ENCODE data around the gene DZIP1. TPM values are rescaled to one million over a fixed set of nuclear protein-coding genes. Genes with fewer than 3 reads are reported as not detected.
A peak's percentile ranks its signal among the peaks of the same experiment; 100 is the strongest.

The DZIP1 gene
- total and polyA plus RNA-seq, 12 donors = 6.7 to 16.7 (median 9.9) TPM

GRCh38 chr13:95684418-95684817 is 39.9 kb upstream of the DZIP1 start:
- Histone ChIP-seq H3K4me1 (replicated peaks in 1 of 2) (peaks cover 9 to 38% of the 10 kb centered on the region in 2 donors), H3K4me3 (no peak overlapping the region), H3K36me3 (replicated peaks in 1 of 2) (no peaks in the 10 kb centered on the region), H3K9me3 (replicated peaks in 1 of 3) (no peaks in the 10 kb centered on the region), H3K27ac (no peak overlapping the region), H3K27me3 (no peaks in the 10 kb centered on the region)
- WGBS, 4 donors = 81 to 85% (median 82%) methylated on average over 1 to 2 of the region's 2 CpGs
- no peak for DNase-seq
- TF ChIP-seq POLR2A (IDR thresholded peaks at IDR 0.05) = no peak
- TF ChIP-seq CTCF (IDR thresholded peaks at IDR 0.05) = no peak
- intact Hi-C loops (cut with DNase I) = no loop called here

GRCh38 chr13:95679722-95680121 is 35.2 kb upstream of the DZIP1 start:
- H3K4me1 ChIP-seq (replicated peaks in 1 of 2) = peaks cover 9 to 56% of the 10 kb centered on the region in 2 donors
- no peaks in the 10 kb centered on the region for H3K27me3 ChIP-seq
- no peak overlapping the region for H3K4me3 ChIP-seq
- WGBS, 4 donors = 51 to 59% (median 56%) methylated on average over 2 of the region's 2 CpGs
- no peaks in the 10 kb centered on the region for H3K36me3 ChIP-seq (replicated peaks in 1 of 2)
- no peaks in the 10 kb centered on the region for H3K9me3 ChIP-seq (replicated peaks in 1 of 3)
- intact Hi-C loops (cut with DNase I) = no loop called here
- no peak for DNase-seq
- no peak overlapping the region for H3K27ac ChIP-seq
- TF ChIP-seq POLR2A (IDR thresholded peaks at IDR 0.05) = no peak
- TF ChIP-seq CTCF (IDR thresholded peaks at IDR 0.05) = no peak

GRCh38 chr13:95678967-95679366 is 34.5 kb upstream of the DZIP1 start:
- no peaks in the 10 kb centered on the region for H3K27me3 ChIP-seq
- peak overlapping the region in 1 of 4 donors; percentile 97 for H3K4me3 ChIP-seq
- DNase-seq = no peak
- peaks cover 6 to 50% of the 10 kb centered on the region in 2 donors for H3K4me1 ChIP-seq (replicated peaks in 1 of 2)
- no peaks in the 10 kb centered on the region for H3K9me3 ChIP-seq (replicated peaks in 1 of 3)
- intact Hi-C loops (cut with DNase I) = no loop called here
- H3K36me3 ChIP-seq (replicated peaks in 1 of 2) = no peaks in the 10 kb centered on the region
- TF ChIP-seq POLR2A (IDR thresholded peaks at IDR 0.05) = no peak
- no peak for TF ChIP-seq CTCF (IDR thresholded peaks at IDR 0.05)
- no peak overlapping the region for H3K27ac ChIP-seq
- 82 to 89% (median 86%) methylated on average over 4 of the region's 4 CpGs for WGBS, 4 donors

- Histone ChIP-seq H3K9me3 (replicated peaks in 1 of 3) (no peaks in the 10 kb centered on the region), H3K4me1 (replicated peaks in 1 of 2) (peaks cover 6 to 50% of the 10 kb centered on the region in 2 donors), H3K4me3 (peak overlapping the region; percentile 40 to 97 (median 86)), H3K36me3 (replicated peaks in 1 of 2) (no peaks in the 10 kb centered on the region), H3K27ac (peak overlapping the region; percentile 89 to 98 (median 95)), H3K27me3 (no peaks in the 10 kb centered on the region)
- intact Hi-C loops (cut with DNase I) = no loop called here
- TF ChIP-seq CTCF (IDR thresholded peaks at IDR 0.05) (no peak), POLR2A (IDR thresholded peaks at IDR 0.05) (peak in 1 of 2 donors; percentile 7)
- DNase-seq = peak in 3 of 7 donors; percentile 13 to 69 (median 61)
- WGBS, 4 donors = 0 to 2% (median 1%) methylated on average over 21 to 30 of the region's 30 CpGs
Observed at GRCh38 chr13:95677564-95678266, 33.2 kb upstream of the DZIP1 start.

All from adrenal gland (tissue), 12 donors.